Panc1 (cell line): ENCODE measurements around the gene STAB1. TPM values are rescaled to one million over a fixed set of nuclear protein-coding genes. Genes with fewer than 3 reads are reported as not detected.

Experiments
- ATAC-seq: fragments of 200-7000 bp; cut with Tn5 transposase; 2 replicates; pipeline ENCODE4 v1.9.1; 2020; ENCODE audit warnings: mild to moderate bottlenecking, moderate library complexity
- BruUV-seq: library from RNA; stranded (reverse); fragments of 400-500 nt; replicated peaks from 2 replicates; lab custom pipeline; 2021; lab: Mats Ljungman, UMichigan
- CTCF ChIA-PET: fragments of 300-600 bp; sonication (Branson Sonifier 250); formaldehyde crosslinking; loops from one replicate; lab custom pipeline; 2022; ENCODE audit warnings: antibody characterized with exemption; lab: Charles Lee
- POLR2A ChIA-PET: fragments of 300-600 bp; sonication (Branson Sonifier 250); formaldehyde crosslinking; loops from one replicate; lab custom pipeline; 2022; ENCODE audit warnings: antibody characterized with exemption; lab: Charles Lee
- DNase-seq: peaks from one replicate; pipeline ENCODE4 v3.0.0-alpha.2; 2010; ENCODE audit warnings: low read depth, low spot score
- H3K27ac ChIP-seq: 2 replicates; pipeline ENCODE4 v1.5.1; 2011; ENCODE audit warnings: mild to moderate bottlenecking, low read length, inconsistent platforms
- H3K27me3 ChIP-seq: fragments of 200-500 bp; sonication (Bioruptor generic); 2 replicates; pipeline ENCODE4 v1.6.0; 2014; ENCODE audit warnings: low read length, inconsistent platforms; ENCODE audit not compliant: control insufficient read depth, insufficient read depth
- H3K36me3 ChIP-seq: fragments of 200-500 bp; sonication (Bioruptor generic); 2 replicates; pipeline ENCODE4 v1.5.1; 2014; ENCODE audit warnings: inconsistent platforms, mild to moderate bottlenecking, low read length, moderate library complexity; ENCODE audit not compliant: control insufficient read depth, insufficient read depth
- H3K4me1 ChIP-seq: 2 replicates; pipeline ENCODE4 v1.5.1; 2011; ENCODE audit warnings: inconsistent platforms, mild to moderate bottlenecking, low read length, moderate library complexity; ENCODE audit not compliant: control insufficient read depth, insufficient read depth
- H3K4me3 ChIP-seq, 2 experiments: 2 replicates each; pipeline ENCODE4 v1.5.1; 2011 to 2012; ENCODE audit warnings: low read depth in 2 of 2, low read length in 2 of 2, mild to moderate bottlenecking in 2 of 2, inconsistent platforms in 1 of 2, moderate library complexity in 1 of 2
- H3K9me3 ChIP-seq: fragments of 200-500 bp; sonication (Bioruptor generic); 2 replicates; pipeline ENCODE4 v1.5.1; 2014; ENCODE audit warnings: low read depth, mild to moderate bottlenecking, inconsistent platforms, low read length, moderate library complexity; ENCODE audit not compliant: control insufficient read depth, insufficient read depth
- CTCF ChIP-seq: fragments of 450-650 bp; IDR thresholded peaks from 2 replicates; pipeline ENCODE4 v1.5.1; 2017; ENCODE audit warnings: mild to moderate bottlenecking
- POLR2AphosphoS5 ChIP-seq: IDR thresholded peaks from 2 replicates; pipeline ENCODE4 v1.6.1; 2012; ENCODE audit warnings: mild to moderate bottlenecking, low read depth, low read length, moderate library complexity
- SIN3A ChIP-seq: IDR thresholded peaks from 2 replicates; pipeline ENCODE4 v1.6.1; 2012; ENCODE audit warnings: low read depth, mild to moderate bottlenecking, low read length, moderate library complexity, borderline replicate concordance; ENCODE audit not compliant: insufficient read depth
- TCF7L2 ChIP-seq: IDR thresholded peaks from 2 replicates; pipeline ENCODE4 v1.6.1; 2011; ENCODE audit warnings: mild to moderate bottlenecking, low read depth, low read length, inconsistent platforms
- in situ Hi-C: cut with HindIII; loops from 2 replicates; pipeline ENCODE4 v1.10.0; 2016; ENCODE audit warnings: low sequenced_read_pairs, low pct_unique_long_range_greater_than_20kb
- intact Hi-C: fragments of 100-400 bp; cut with micrococcal nuclease; formaldehyde crosslinking; loops from one replicate; pipeline ENCODE4 v1.10.0; 2022; ENCODE audit not compliant: unreplicated experiment
- total RNA-seq: library from RNA; stranded (reverse); gene quantifications from one replicate; pipeline ENCODE4 v1.2.1, GENCODE V29; 2021; ENCODE audit not compliant: unreplicated experiment
- TF ChIP-seq, protein P1 (sequence below), 2 experiments: IDR thresholded peaks; 2 replicates each; pipeline ENCODE4 v1.6.1; 2011 to 2012; ENCODE audit warnings: low read depth in 2 of 2, control low read depth in 1 of 2, low read length in 1 of 2, mild to moderate bottlenecking in 1 of 2, moderate library complexity in 1 of 2; ENCODE audit not compliant: insufficient read depth in 1 of 2

The STAB1 gene
- total RNA-seq, 1 experiment from 2014 or later, result 0.39 TPM

GRCh38 chr3:52535411-52536111, 40.4 kb downstream of the STAB1 start:
- DNase-seq (no peak), ATAC-seq (no peak)
- Histone ChIP-seq H3K36me3 (no peaks in the 10 kb centered on the region; the same call in 1 of the 2 replicates), H3K4me1 (peaks cover 21% of the 10 kb centered on the region), H3K4me3 (peak overlapping the region; percentile 25 to 49; a peak in 3 of 4 replicates), H3K9me3 (no peaks in the 10 kb centered on the region), H3K27me3 (no peaks in the 10 kb centered on the region), H3K27ac (peak overlapping the region; percentile 82)
- POLR2A ChIA-PET, result interaction anchor here (0.7 kb wide), 1 partner anchor 8 kb away, joined by 3 read pairs; no protein-coding TSS in a partner anchor
- in situ Hi-C loops, result no loop called here
- no TSS peak for BruUV-seq
- CTCF ChIA-PET, result no interaction called here
- TF ChIP-seq SIN3A (no peak), POLR2AphosphoS5 (no peak), CTCF (no peak), TCF7L2 (no peak)
- intact Hi-C loops, result no loop called here

DNA sequence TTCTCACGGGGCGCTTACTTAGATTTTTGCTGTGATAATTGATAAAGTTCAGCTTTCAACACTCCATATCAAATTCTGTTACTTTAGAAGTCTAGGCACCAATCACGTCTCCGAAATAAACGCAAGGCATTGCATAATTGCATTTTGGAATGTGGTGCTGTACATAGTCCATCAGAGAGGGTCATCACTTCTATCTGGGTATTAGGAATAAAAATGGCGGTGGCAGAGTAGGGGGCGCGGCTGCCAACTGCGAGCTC, 40.9 kb downstream of the STAB1 start:
- Histone ChIP-seq H3K36me3 (no peaks in the 10 kb centered on the region; the same call in 1 of the 2 replicates), H3K9me3 (no peaks in the 10 kb centered on the region), H3K27ac (peak overlapping the region; percentile 82), H3K4me1 (peaks cover 21% of the 10 kb centered on the region), H3K4me3 (peak overlapping the region; percentile 25 to 49; a peak in 3 of 4 replicates), H3K27me3 (no peaks in the 10 kb centered on the region)
- TF ChIP-seq, protein P1, sequence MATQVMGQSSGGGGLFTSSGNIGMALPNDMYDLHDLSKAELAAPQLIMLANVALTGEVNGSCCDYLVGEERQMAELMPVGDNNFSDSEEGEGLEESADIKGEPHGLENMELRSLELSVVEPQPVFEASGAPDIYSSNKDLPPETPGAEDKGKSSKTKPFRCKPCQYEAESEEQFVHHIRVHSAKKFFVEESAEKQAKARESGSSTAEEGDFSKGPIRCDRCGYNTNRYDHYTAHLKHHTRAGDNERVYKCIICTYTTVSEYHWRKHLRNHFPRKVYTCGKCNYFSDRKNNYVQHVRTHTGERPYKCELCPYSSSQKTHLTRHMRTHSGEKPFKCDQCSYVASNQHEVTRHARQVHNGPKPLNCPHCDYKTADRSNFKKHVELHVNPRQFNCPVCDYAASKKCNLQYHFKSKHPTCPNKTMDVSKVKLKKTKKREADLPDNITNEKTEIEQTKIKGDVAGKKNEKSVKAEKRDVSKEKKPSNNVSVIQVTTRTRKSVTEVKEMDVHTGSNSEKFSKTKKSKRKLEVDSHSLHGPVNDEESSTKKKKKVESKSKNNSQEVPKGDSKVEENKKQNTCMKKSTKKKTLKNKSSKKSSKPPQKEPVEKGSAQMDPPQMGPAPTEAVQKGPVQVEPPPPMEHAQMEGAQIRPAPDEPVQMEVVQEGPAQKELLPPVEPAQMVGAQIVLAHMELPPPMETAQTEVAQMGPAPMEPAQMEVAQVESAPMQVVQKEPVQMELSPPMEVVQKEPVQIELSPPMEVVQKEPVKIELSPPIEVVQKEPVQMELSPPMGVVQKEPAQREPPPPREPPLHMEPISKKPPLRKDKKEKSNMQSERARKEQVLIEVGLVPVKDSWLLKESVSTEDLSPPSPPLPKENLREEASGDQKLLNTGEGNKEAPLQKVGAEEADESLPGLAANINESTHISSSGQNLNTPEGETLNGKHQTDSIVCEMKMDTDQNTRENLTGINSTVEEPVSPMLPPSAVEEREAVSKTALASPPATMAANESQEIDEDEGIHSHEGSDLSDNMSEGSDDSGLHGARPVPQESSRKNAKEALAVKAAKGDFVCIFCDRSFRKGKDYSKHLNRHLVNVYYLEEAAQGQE (IDR thresholded peaks at IDR 0.05; ENCODE audit: insufficient read depth in 1 of 2, low read depth in 2 of 2, low read length in 1 of 2), result no peak
- TF ChIP-seq TCF7L2 (no peak), POLR2AphosphoS5 (no peak), SIN3A (no peak), CTCF (no peak)
- in situ Hi-C loops, result no loop called here
- POLR2A ChIA-PET, result interaction anchor here (0.7 kb wide), 1 partner anchor 9 kb away, joined by 3 read pairs; no protein-coding TSS in a partner anchor
- no peak for ATAC-seq
- intact Hi-C loops, result no loop called here
- no TSS peak for BruUV-seq
- CTCF ChIA-PET, result no interaction called here
- no peak for DNase-seq
